SK-N-SH treated with all-trans-retinoic acid at 6 μM for 48 hours (cell line): ENCODE measurements around the gene MMP17.

ENCODE experiments used
- ATAC-seq: fragments of 200-7000 bp; cut with Tn5 transposase; 3 replicates; pipeline ENCODE4 v1.9.1; 2020; ENCODE audit warnings: mild to moderate bottlenecking, moderate library complexity
- ARNTL ChIP-seq: fragments of 450-650 bp; formaldehyde crosslinking; IDR thresholded peaks from 2 replicates; pipeline ENCODE4 v1.5.0; 2020; ENCODE audit warnings: low read depth, mild to moderate bottlenecking, moderate library complexity, borderline replicate concordance
- BACH2 ChIP-seq: fragments of 250-450 bp; sonication (Bioruptor Pico); IDR thresholded peaks from 2 replicates; pipeline ENCODE4 v1.9.0; 2021; ENCODE audit warnings: mild to moderate bottlenecking, borderline replicate concordance
- CREB5 ChIP-seq: fragments of 250-450 bp; sonication (Bioruptor Pico); IDR thresholded peaks from 2 replicates; pipeline ENCODE4 v1.5.1; 2020; ENCODE audit warnings: low read depth, mild to moderate bottlenecking, moderate library complexity
- CSDC2 ChIP-seq: fragments of 250-450 bp; sonication (Bioruptor Pico); IDR thresholded peaks from 2 replicates; pipeline ENCODE4 v1.5.0; 2020; ENCODE audit warnings: mild to moderate bottlenecking, moderate library complexity
- CSRNP3 ChIP-seq: fragments of 250-450 bp; sonication (Bioruptor Pico); IDR thresholded peaks from 2 replicates; pipeline ENCODE4 v1.5.1; 2021; ENCODE audit warnings: mild to moderate bottlenecking, moderate library complexity
- ESRRG ChIP-seq: fragments of 250-450 bp; sonication (Bioruptor Pico); IDR thresholded peaks from 2 replicates; pipeline ENCODE4 v1.6.1; 2021; ENCODE audit warnings: mild to moderate bottlenecking
- GLIS3 ChIP-seq: fragments of 250-450 bp; sonication (Bioruptor Pico); IDR thresholded peaks from 2 replicates; pipeline ENCODE4 v1.5.0; 2020; ENCODE audit warnings: mild to moderate bottlenecking, moderate library complexity
- ISL1 ChIP-seq: fragments of 250-450 bp; sonication (Bioruptor Pico); IDR thresholded peaks from 2 replicates; pipeline ENCODE4 v2.1.2; 2022; ENCODE audit warnings: mild to moderate bottlenecking, moderate library complexity
- OSR1 ChIP-seq: fragments of 250-450 bp; sonication (Bioruptor Pico); IDR thresholded peaks from 2 replicates; pipeline ENCODE4 v1.8.0; 2022; ENCODE audit warnings: moderate library complexity, mild to moderate bottlenecking, inconsistent platforms
- PATZ1 ChIP-seq: fragments of 250-450 bp; sonication (Bioruptor Pico); IDR thresholded peaks from 2 replicates; pipeline ENCODE4 v1.8.0; 2020; ENCODE audit warnings: mild to moderate bottlenecking, moderate library complexity, borderline replicate concordance
- PPARA ChIP-seq: fragments of 250-450 bp; sonication (Bioruptor Pico); IDR thresholded peaks from 2 replicates; pipeline ENCODE4 v1.5.0; 2020; ENCODE audit warnings: mild to moderate bottlenecking, borderline replicate concordance
- RARB ChIP-seq: fragments of 250-450 bp; sonication (Bioruptor Pico); IDR thresholded peaks from 2 replicates; pipeline ENCODE4 v1.8.0; 2021; ENCODE audit warnings: mild to moderate bottlenecking, moderate library complexity
- SNAI2 ChIP-seq: fragments of 250-450 bp; sonication (Bioruptor Pico); IDR thresholded peaks from 2 replicates; pipeline ENCODE4 v1.5.0; 2020; ENCODE audit warnings: mild to moderate bottlenecking, moderate library complexity
- TCF4 ChIP-seq: fragments of 250-450 bp; sonication (Bioruptor Pico); IDR thresholded peaks from 2 replicates; pipeline ENCODE4 v1.8.0; 2021; ENCODE audit warnings: mild to moderate bottlenecking, moderate library complexity, borderline replicate concordance
- TOX ChIP-seq: fragments of 250-450 bp; sonication (Bioruptor Pico); IDR thresholded peaks from 2 replicates; pipeline ENCODE4 v1.8.0; 2021; ENCODE audit warnings: mild to moderate bottlenecking, moderate library complexity, borderline replicate concordance
- ZC3H10 ChIP-seq: fragments of 250-450 bp; sonication (Bioruptor Pico); IDR thresholded peaks from 2 replicates; pipeline ENCODE4 v1.5.1; 2021; ENCODE audit warnings: mild to moderate bottlenecking, moderate library complexity
- ZFP30 ChIP-seq: fragments of 450-650 bp; formaldehyde crosslinking; IDR thresholded peaks from 2 replicates; pipeline ENCODE4 v1.5.0; 2022; ENCODE audit warnings: mild to moderate bottlenecking, moderate library complexity
- ZNF565 ChIP-seq: fragments of 450-650 bp; formaldehyde crosslinking; conservative IDR thresholded peaks from 2 replicates; pipeline ENCODE4 v1.5.0; 2020; ENCODE audit warnings: low read depth, mild to moderate bottlenecking, moderate library complexity
- ZNF70 ChIP-seq: fragments of 450-650 bp; formaldehyde crosslinking; IDR thresholded peaks from 2 replicates; pipeline ENCODE4 v1.5.0; 2020; ENCODE audit warnings: mild to moderate bottlenecking, moderate library complexity
- TF ChIP-seq, protein P1 (sequence below): fragments of 250-450 bp; sonication (Bioruptor Pico); IDR thresholded peaks from 2 replicates; pipeline ENCODE4 v1.8.0; 2021; ENCODE audit warnings: low read depth, mild to moderate bottlenecking, moderate library complexity, borderline replicate concordance

The MMP17 gene

GRCh38 chr12:131832321-131833231 is 4.4 kb downstream of the MMP17 start (continued):
- TF ChIP-seq PATZ1 (CRISPR knock-in tag) (no peak), OSR1 (CRISPR knock-in tag) (no peak), ZC3H10 (no peak)

DNA sequence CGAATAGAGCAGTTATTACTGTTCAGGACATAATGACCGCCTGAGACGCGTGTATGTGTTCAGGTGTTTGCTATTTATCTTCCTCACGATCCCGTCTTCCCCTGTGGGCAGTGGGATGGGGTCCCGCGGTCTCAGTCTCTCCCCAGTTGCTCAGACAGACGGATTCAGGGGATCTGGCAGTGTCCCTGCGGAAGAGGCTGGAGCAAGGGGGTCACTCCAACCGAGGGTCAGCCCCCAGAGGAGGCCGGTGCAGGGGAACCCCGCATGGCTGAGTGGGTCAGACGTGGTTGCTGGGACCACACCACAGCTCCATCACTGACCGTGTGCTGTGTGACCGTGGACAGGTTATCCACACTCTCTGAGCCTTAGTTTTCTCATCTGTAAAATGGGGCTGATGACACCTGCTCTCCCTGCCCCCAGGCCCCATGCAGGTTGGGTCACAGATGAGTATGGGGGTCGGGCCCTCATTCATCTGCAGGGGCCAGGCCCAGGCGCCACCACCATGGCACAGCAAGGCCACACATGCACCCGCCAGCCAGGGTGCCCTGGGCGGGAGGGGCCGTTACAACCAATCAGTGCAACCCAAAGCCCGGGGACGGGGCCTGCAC is 5.2 kb downstream of the MMP17 start:
- TF ChIP-seq CSRNP3 (CRISPR knock-in tag) (no peak), ZFP30 (CRISPR knock-in tag) (no peak), CSDC2 (CRISPR knock-in tag) (no peak), ARNTL (CRISPR knock-in tag) (no peak), RARB (CRISPR knock-in tag) (no peak), GLIS3 (CRISPR knock-in tag) (no peak), TCF4 (CRISPR knock-in tag) (no peak), CREB5 (CRISPR knock-in tag) (no peak)
- no peak for ATAC-seq

GRCh38 chr12:131833896-131834641 is 5.9 kb downstream of the MMP17 start:
- ATAC-seq: no peak; the same call in 2 of the 3 replicates
- no peak for TF ChIP-seq RARB (CRISPR knock-in tag)
- no peak for TF ChIP-seq CSRNP3 (CRISPR knock-in tag)
- no peak for TF ChIP-seq ZNF565 (CRISPR knock-in tag)
- TF ChIP-seq PATZ1 (CRISPR knock-in tag): no peak
- TF ChIP-seq ESRRG (CRISPR knock-in tag): no peak
- no peak for TF ChIP-seq ZNF70 (CRISPR knock-in tag)
- TF ChIP-seq SNAI2 (CRISPR knock-in tag): no peak

GRCh38 chr12:131834798-131835615 is 6.8 kb downstream of the MMP17 start:
- ATAC-seq: no peak
- TF ChIP-seq ZFP30 (CRISPR knock-in tag) (no peak), BACH2 (no peak), ARNTL (CRISPR knock-in tag) (no peak), TOX (CRISPR knock-in tag) (no peak), ISL1 (CRISPR knock-in tag) (no peak), PATZ1 (CRISPR knock-in tag) (no peak), PPARA (CRISPR knock-in tag) (no peak), CSDC2 (CRISPR knock-in tag) (no peak)
- TF ChIP-seq, protein P1, sequence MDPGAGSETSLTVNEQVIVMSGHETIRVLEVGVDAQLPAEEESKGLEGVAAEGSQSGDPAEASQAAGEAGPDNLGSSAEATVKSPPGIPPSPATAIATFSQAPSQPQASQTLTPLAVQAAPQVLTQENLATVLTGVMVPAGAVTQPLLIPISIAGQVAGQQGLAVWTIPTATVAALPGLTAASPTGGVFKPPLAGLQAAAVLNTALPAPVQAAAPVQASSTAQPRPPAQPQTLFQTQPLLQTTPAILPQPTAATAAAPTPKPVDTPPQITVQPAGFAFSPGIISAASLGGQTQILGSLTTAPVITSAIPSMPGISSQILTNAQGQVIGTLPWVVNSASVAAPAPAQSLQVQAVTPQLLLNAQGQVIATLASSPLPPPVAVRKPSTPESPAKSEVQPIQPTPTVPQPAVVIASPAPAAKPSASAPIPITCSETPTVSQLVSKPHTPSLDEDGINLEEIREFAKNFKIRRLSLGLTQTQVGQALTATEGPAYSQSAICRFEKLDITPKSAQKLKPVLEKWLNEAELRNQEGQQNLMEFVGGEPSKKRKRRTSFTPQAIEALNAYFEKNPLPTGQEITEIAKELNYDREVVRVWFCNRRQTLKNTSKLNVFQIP: no peak
